SHP77 (cell line): Measurements from ENCODE around the gene DHH.
"Not testable (repeated sequence)": the region's sequence is repeated elsewhere in the genome, so short reads cannot be mapped to it uniquely, and the experiment has no call there.

Experiments
- DNase-seq, 2 experiments: peaks; one replicate each; lab custom pipeline; 2025; lab: John Stamatoyannopoulos, UW

The DHH gene

GRCh38 chr12:49094160-49094974 is at the start of gene DHH:
Gene DHH, minus strand, starts transcription at chr12:49094801. Its CDS starts 289 bp downstream, at chr12:49094512.
- DNase-seq = peak; percentile 46 to 76

GRCh38 chr12:49144384-49144783 is 49.8 kb upstream of the DHH start:
- no peak for DNase-seq

GRCh38 chr12:49138999-49139398 is 44.4 kb upstream of the DHH start:
- DNase-seq = no peak

- no peak for DNase-seq
These were observed 44.0 kb upstream of the DHH start for GRCh38 chr12:49138587-49138986.

GRCh38 chr12:49137476-49137875 is 42.9 kb upstream of the DHH start:
- DNase-seq = no peak

- not testable (repeated sequence) for DNase-seq
These were observed 42.4 kb upstream of the DHH start for GRCh38 chr12:49136997-49137396.

- DNase-seq = no peak
These were observed 39.0 kb upstream of the DHH start for GRCh38 chr12:49133590-49133989.

- no peak for DNase-seq
These were observed 38.4 kb upstream of the DHH start for GRCh38 chr12:49133014-49133413.

GRCh38 chr12:49131894-49132461 is 37.4 kb upstream of the DHH start:
- no peak for DNase-seq

- DNase-seq = peak; percentile 84 to 86
These were observed 36.7 kb upstream of the DHH start, which contains the start of gene TUBA1B for GRCh38 chr12:49131051-49131893. Gene TUBA1B, minus strand, starts transcription at chr12:49131395. Its CDS starts 95 bp downstream, at chr12:49131300.

- DNase-seq = peak; percentile 83 to 90
These were observed 35.8 kb upstream of the DHH start for GRCh38 chr12:49130151-49131050.

GRCh38 chr12:49129332-49130150 is 34.9 kb upstream of the DHH start:
- no peak for DNase-seq

- DNase-seq = not testable (repeated sequence)
These were observed 33.4 kb upstream of the DHH start for GRCh38 chr12:49127971-49128370.

GRCh38 chr12:49126852-49127763 is 32.5 kb upstream of the DHH start:
- no peak for DNase-seq

GRCh38 chr12:49121047-49121696 is 26.6 kb upstream of the DHH start:
- DNase-seq = peak; percentile 47 to 74

GRCh38 chr12:49111206-49111605 is 16.6 kb upstream of the DHH start:
- DNase-seq = no peak

- peak; percentile 96 to 99 for DNase-seq
These were observed 16.0 kb upstream of the DHH start, which contains the start of gene LMBR1L for GRCh38 chr12:49110464-49111155. Gene LMBR1L, minus strand, starts transcription at chr12:49110847. Its CDS starts 292 bp downstream, at chr12:49110555.
